Erythroblast (primary cell): ENCODE results near the gene TRAM2.

Experiments
- GATA1 ChIP-seq: IDR thresholded peaks from 2 replicates; pipeline ENCODE4 v1.6.1; 2011; ENCODE audit warnings: low read depth, mild to moderate bottlenecking, control low read depth, low read length, moderate library complexity
- POLR2A ChIP-seq: IDR thresholded peaks from 2 replicates; pipeline ENCODE4 v1.6.1; 2011; ENCODE audit warnings: mild to moderate bottlenecking, low read length

DNA sequence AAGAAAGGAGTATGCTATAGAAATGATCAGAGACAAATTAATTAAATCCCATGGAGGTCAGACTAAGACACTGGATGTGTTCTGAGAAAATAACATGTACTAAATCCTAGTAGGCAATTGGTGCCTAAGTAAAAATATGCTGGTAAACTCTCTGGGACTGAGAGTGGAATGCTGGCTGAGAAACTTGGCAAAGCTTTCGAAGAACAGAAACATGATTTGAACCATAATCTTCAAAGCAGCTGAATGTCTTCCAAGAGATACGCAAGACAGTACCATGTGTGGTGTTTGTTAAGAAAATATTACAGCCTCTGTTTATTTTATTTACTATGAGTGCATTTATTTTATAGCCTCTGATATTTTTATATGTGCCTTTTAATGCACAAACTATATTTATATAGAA is 101.6 kb downstream of the TRAM2 start:
- TF ChIP-seq POLR2A (no peak), GATA1 (no peak)
